H9 (cell line): ENCODE results near the gene OMD. TPM values are rescaled to one million over a fixed set of nuclear protein-coding genes. Genes with fewer than 3 reads are reported as not detected.

Source experiments
- DNase-seq: peaks from one replicate; pipeline ENCODE4 v3.0.0-alpha.2; 2017
- H2AFZ ChIP-seq: one replicate; pipeline ENCODE4 v1.6.1; 2013; ENCODE audit warnings: mild to moderate bottlenecking, low read length, control low read depth, moderate library complexity
- H2AK5ac ChIP-seq: 2 replicates; pipeline ENCODE4 v1.6.1; 2013; ENCODE audit warnings: low read length, control low read depth, mixed read lengths; ENCODE audit not compliant: insufficient read length
- H2BK120ac ChIP-seq: one replicate; pipeline ENCODE4 v1.6.1; 2013; ENCODE audit warnings: low read depth, mild to moderate bottlenecking, low read length, control low read depth, inconsistent platforms; ENCODE audit not compliant: poor library complexity, severe bottlenecking
- H2BK12ac ChIP-seq: 2 replicates; pipeline ENCODE4 v1.6.1; 2013; ENCODE audit warnings: low read length, control low read depth, mixed read lengths, low read depth; ENCODE audit not compliant: insufficient read length
- H2BK15ac ChIP-seq: 2 replicates; pipeline ENCODE4 v1.6.1; 2013; ENCODE audit warnings: low read depth, low read length, control low read depth
- H2BK20ac ChIP-seq: one replicate; pipeline ENCODE4 v1.6.1; 2013; ENCODE audit warnings: low read depth, mild to moderate bottlenecking, low read length, control low read depth, inconsistent platforms; ENCODE audit not compliant: poor library complexity, severe bottlenecking
- H2BK5ac ChIP-seq: 2 replicates; pipeline ENCODE4 v1.6.1; 2013; ENCODE audit warnings: low read length, control low read depth, mixed read lengths; ENCODE audit not compliant: insufficient read length
- H3K14ac ChIP-seq: 2 replicates; pipeline ENCODE4 v1.6.1; 2013; ENCODE audit warnings: low read length, control low read depth; ENCODE audit not compliant: insufficient read depth
- H3K18ac ChIP-seq: 2 replicates; pipeline ENCODE4 v1.6.1; 2013; ENCODE audit warnings: low read depth, mild to moderate bottlenecking, mixed read lengths, low read length, control low read depth; ENCODE audit not compliant: insufficient read length
- H3K23ac ChIP-seq: 2 replicates; pipeline ENCODE4 v1.6.1; 2013; ENCODE audit warnings: low read length, control low read depth, mixed read lengths, low read depth; ENCODE audit not compliant: insufficient read length
- H3K23me2 ChIP-seq: 2 replicates; pipeline ENCODE4 v1.6.1; 2013; ENCODE audit warnings: low read depth, mild to moderate bottlenecking, mixed read lengths, low read length, control low read depth; ENCODE audit not compliant: insufficient read length, poor library complexity, severe bottlenecking
- H3K27ac ChIP-seq: 2 replicates; pipeline ENCODE4 v1.5.1; 2013; ENCODE audit warnings: low read length, control low read depth, mixed read lengths, low read depth; ENCODE audit not compliant: insufficient read length
- H3K27me3 ChIP-seq: 2 replicates; pipeline ENCODE4 v1.6.1; 2013; ENCODE audit warnings: low read length, control low read depth, inconsistent platforms; ENCODE audit not compliant: insufficient read depth
- H3K4ac ChIP-seq: 2 replicates; pipeline ENCODE4 v1.6.1; 2013; ENCODE audit warnings: low read depth, mild to moderate bottlenecking, control low read depth, inconsistent platforms, low read length, moderate library complexity
- H3K4me1 ChIP-seq: 2 replicates; pipeline ENCODE4 v1.6.1; 2013; ENCODE audit warnings: low read length, control low read depth, inconsistent platforms; ENCODE audit not compliant: insufficient read depth
- H3K4me2 ChIP-seq: 2 replicates; pipeline ENCODE4 v1.6.1; 2013; ENCODE audit warnings: low read length, control low read depth, mixed read lengths; ENCODE audit not compliant: insufficient read length, insufficient read depth
- H3K56ac ChIP-seq: 2 replicates; pipeline ENCODE4 v1.6.1; 2013; ENCODE audit warnings: low read depth, mild to moderate bottlenecking, mixed read lengths, low read length, control low read depth; ENCODE audit not compliant: insufficient read length
- H3K79me1 ChIP-seq: 2 replicates; pipeline ENCODE4 v1.6.1; 2013; ENCODE audit warnings: low read depth, mild to moderate bottlenecking, moderate library complexity, low read length, control low read depth, inconsistent platforms; ENCODE audit not compliant: insufficient read depth, poor library complexity, severe bottlenecking
- H3K79me2 ChIP-seq: 2 replicates; pipeline ENCODE4 v1.6.1; 2013; ENCODE audit warnings: low read length, control low read depth, inconsistent platforms; ENCODE audit not compliant: insufficient read depth
- H3K9ac ChIP-seq: 2 replicates; pipeline ENCODE4 v1.6.1; 2013; ENCODE audit warnings: low read length, control low read depth, mixed read lengths; ENCODE audit not compliant: insufficient read length; ENCODE audit errors: extremely low read depth
- H3K9me3 ChIP-seq: one replicate; pipeline ENCODE4 v1.6.1; 2013; ENCODE audit warnings: low read depth, low read length, inconsistent platforms; ENCODE audit not compliant: control insufficient read depth
- H3T11ph ChIP-seq: one replicate; pipeline ENCODE4 v1.6.1; 2013; ENCODE audit warnings: mild to moderate bottlenecking, low read length, control low read depth, inconsistent platforms
- H4K20me1 ChIP-seq: one replicate; pipeline ENCODE4 v1.6.1; 2013; ENCODE audit not compliant: control insufficient read depth, insufficient read length, insufficient read depth
- H4K5ac ChIP-seq: 2 replicates; pipeline ENCODE4 v1.6.1; 2013; ENCODE audit warnings: low read depth, mild to moderate bottlenecking, mixed read lengths, low read length, control low read depth; ENCODE audit not compliant: insufficient read length
- H4K8ac ChIP-seq: replicated peaks from 2 replicates; pipeline ENCODE4 v1.6.1; 2013; ENCODE audit warnings: low read length, control low read depth, mixed read lengths, low read depth; ENCODE audit not compliant: insufficient read length
- H4K91ac ChIP-seq: 2 replicates; pipeline ENCODE4 v1.6.1; 2013; ENCODE audit warnings: low read depth, mild to moderate bottlenecking, moderate library complexity, mixed read lengths, low read length, control low read depth; ENCODE audit not compliant: insufficient read length
- H3K27ac Mint-ChIP-seq, 3 experiments: 2 replicates in 2 of 3; 3 replicates in 1 of 3; pipeline ENCODE4 v1.8.0; 2020 to 2021; ENCODE audit warnings: mixed read lengths in 3 of 3, mild to moderate bottlenecking in 1 of 3, moderate library complexity in 1 of 3
- H3K27me3 Mint-ChIP-seq: 2 replicates; pipeline ENCODE4 v1.8.0; 2021; ENCODE audit warnings: low read depth, mild to moderate bottlenecking, moderate library complexity, mixed read lengths
- H3K36me3 Mint-ChIP-seq, 3 experiments: 2 replicates in 2 of 3; 3 replicates in 1 of 3; pipeline ENCODE4 v1.8.0; 2020 to 2021; ENCODE audit warnings: low read depth in 3 of 3, mixed read lengths in 3 of 3; ENCODE audit not compliant: insufficient read depth in 1 of 3
- H3K4me1 Mint-ChIP-seq, 2 experiments: 2 replicates each; pipeline ENCODE4 v1.8.0; 2020; ENCODE audit warnings: mixed read lengths in 2 of 2
- H3K4me3 Mint-ChIP-seq, 2 experiments: 2 replicates in 1 of 2; 3 replicates in 1 of 2; pipeline ENCODE4 v1.8.0; 2020 to 2021; ENCODE audit warnings: mild to moderate bottlenecking in 2 of 2, mixed read lengths in 2 of 2, moderate library complexity in 1 of 2
- H3K9me3 Mint-ChIP-seq, 2 experiments: 2 replicates in 1 of 2; 3 replicates in 1 of 2; pipeline ENCODE4 v1.8.0; 2020; ENCODE audit warnings: mild to moderate bottlenecking in 2 of 2, mixed read lengths in 2 of 2, moderate library complexity in 1 of 2
- CTCF ChIP-seq: fragments of 200-600 bp; sonication (generic); conservative IDR thresholded peaks from 3 replicates; pipeline ENCODE4 v1.8.0; 2021; ENCODE audit warnings: antibody characterized with exemption, mild to moderate bottlenecking
- WGBS: extraction: QIAGEN DNeasy Blood & Tissue Kit; methylation state at CpG from one replicate; pipeline ENCODE4 v1.1.7; 2013; ENCODE audit warnings: missing lambda C conversion rate, low lambda C conversion rate, mixed read lengths; ENCODE audit not compliant: insufficient read length; ENCODE audit errors: extremely low coverage; 5-methylcytosine and 5-hydroxymethylcytosine counted together
- total RNA-seq: library from RNA; stranded (reverse); gene quantifications from 2 replicates; pipeline ENCODE4 v1.2.1, GENCODE V29; 2021

OMD gene
- total RNA-seq, 1 experiment from 2014 or later: not detected

- Histone ChIP-seq H3K4me1 (no peaks in the 10 kb centered on the region; the same call in 1 of the 2 replicates), H3K9ac (no peak overlapping the region), H4K8ac (no peak overlapping the region), H3K79me2 (no peaks in the 10 kb centered on the region), H2AK5ac (no peak overlapping the region), H3K79me1 (no peaks in the 10 kb centered on the region), H3K4ac (no peak overlapping the region), H3K14ac (no peak overlapping the region), H2AFZ (no peak overlapping the region), H2BK5ac (no peak overlapping the region), H2BK15ac (no peak overlapping the region), H3K18ac (no peak overlapping the region), H3K9me3 (no peaks in the 10 kb centered on the region), H4K20me1 (no peaks in the 10 kb centered on the region), H3K56ac (no peak overlapping the region), H3K27me3 (no peaks in the 10 kb centered on the region), H4K5ac (no peak overlapping the region), H3T11ph (no peak overlapping the region), H2BK20ac (no peak overlapping the region), H2BK120ac (no peak overlapping the region), H3K23me2 (no peaks in the 10 kb centered on the region), H3K4me2 (no peak overlapping the region), H4K91ac (no peak overlapping the region), H3K27ac (no peak overlapping the region), H3K23ac (no peak overlapping the region), H2BK12ac (no peak overlapping the region)
- TF ChIP-seq CTCF: no peak
- no peak for DNase-seq
- Mint-ChIP-seq H3K27ac (no peak overlapping the region), H3K27me3 (no peaks in the 10 kb centered on the region; the same call in 1 of the 2 replicates), H3K36me3 (no peaks in the 10 kb centered on the region; a peak in 1 of 7 replicates), H3K4me3 (no peak overlapping the region), H3K4me1 (no peaks in the 10 kb centered on the region; a peak in 2 of 4 replicates), H3K9me3 (no peaks in the 10 kb centered on the region)
- no CpG with 5 or more reads among the region's 3 CpGs for WGBS
Measured at GRCh38 chr9:92385001-92385400, 39.3 kb downstream of the OMD start.
